ENCODE data around the gene IPPK. TPM values are rescaled to one million over a fixed set of nuclear protein-coding genes. Genes with fewer than 3 reads are reported as not detected.
"Not testable (repeated sequence)": the region's sequence is repeated elsewhere in the genome, so short reads cannot be mapped to it uniquely, and the experiment has no call there.

The IPPK gene
- total RNA-seq, 1 experiment from 2014 or later = 39.0 TPM

DNA sequence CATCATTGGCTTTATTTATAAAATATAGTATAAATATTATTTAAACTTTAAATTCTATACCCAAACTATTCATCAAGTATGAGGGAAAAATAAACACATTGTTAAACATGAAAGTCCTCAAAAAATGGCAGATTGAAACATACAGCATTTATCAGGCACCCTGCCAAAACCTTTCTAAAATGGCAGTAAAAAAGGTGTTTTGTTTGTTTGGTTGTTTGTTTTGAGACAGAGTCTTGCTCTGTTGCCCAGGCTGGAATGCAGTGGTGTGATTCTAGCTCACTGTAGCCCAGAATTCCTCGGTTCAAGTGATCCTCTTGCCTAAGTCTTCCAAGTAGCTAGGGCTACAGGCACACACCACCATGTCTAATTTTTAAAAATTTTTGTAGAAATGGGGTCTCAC, 74.0 kb downstream of the IPPK start:
- DNase-seq (ENCODE audit: low read depth) = no peak

DNA sequence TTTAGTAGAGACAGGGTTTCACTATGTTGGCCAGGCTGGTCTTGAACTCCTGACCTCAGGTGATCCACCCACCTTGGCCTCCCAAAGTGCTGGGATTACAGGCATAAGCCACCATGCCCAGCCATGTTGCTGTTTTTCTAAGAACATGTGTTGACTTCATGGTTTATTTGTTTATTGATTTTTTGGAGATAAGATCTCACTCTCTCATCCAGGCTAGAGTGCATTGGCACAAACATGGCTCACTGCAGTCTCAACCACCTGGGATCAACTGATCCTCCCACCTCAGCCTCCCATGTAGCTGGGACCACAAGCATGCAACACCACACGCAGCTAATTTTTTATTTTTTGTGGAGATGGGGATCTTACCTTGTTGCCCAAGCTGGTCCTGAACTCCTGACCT, 74.9 kb downstream of the IPPK start:
- DNase-seq (ENCODE audit: low read depth) = not testable (repeated sequence)

DNA sequence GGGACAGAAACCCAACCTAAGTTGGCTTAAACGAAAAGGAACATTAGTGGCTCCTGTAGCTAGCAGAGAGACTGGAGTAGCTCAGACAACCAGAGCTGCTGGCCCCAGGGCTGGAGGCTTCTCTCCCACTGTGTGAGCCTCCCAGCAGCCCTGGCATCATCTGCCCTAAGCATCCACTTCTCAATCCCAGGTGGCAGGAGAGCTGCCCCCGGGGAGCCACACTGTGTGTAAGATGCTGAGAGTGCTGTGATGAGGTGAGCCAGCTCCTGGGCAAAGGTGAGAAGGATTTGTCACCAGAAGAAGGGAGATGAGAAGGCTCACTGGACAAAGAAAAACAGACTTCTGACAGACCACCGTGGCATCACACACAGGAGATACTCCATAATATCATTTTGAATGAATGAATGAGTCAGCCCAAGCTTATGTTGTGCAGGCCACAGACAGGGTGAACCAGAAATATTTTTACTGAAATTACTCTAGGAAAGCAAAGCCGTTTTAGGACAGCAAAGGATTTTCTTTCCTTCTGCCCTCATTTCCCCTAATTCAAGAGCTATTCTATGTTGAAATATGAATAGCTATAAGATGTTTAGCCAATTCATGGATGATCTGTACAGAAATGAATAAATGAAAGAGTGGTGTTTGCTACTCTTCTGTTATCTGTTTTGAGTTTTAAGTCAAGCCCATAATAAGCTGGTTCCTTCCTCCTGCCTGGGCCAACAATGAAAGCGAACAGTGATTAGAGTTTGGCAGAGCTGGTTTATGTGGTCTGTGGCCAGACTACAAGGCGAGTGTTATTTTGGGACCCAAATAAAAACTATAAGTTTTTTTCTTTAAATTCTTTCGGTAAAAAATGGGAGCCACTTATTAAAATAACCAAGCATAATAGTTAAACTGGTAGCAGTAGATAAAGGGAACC, 76.7 kb downstream of the IPPK start:
- DNase-seq (ENCODE audit: low read depth) = no peak

DNA sequence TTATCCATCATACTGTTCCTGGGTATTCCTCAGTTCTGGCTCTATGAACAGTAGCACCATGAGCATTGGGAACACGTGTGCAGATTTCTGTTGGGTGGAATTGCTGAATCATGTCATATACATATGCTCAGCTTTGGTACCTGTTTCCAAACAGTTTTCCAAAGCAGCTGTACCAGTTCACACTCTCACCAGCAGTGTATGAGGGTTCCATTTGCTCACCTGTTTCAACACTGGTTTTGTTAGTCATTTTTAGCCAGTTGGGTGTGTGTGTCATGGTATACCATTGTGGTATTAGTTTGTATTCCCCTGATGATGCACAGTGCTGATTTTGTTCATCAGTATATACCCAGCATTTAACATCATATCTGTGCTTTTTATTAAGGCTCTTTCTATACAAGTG, 77.4 kb downstream of the IPPK start:
- no peak for DNase-seq (ENCODE audit: low read depth)

DNA sequence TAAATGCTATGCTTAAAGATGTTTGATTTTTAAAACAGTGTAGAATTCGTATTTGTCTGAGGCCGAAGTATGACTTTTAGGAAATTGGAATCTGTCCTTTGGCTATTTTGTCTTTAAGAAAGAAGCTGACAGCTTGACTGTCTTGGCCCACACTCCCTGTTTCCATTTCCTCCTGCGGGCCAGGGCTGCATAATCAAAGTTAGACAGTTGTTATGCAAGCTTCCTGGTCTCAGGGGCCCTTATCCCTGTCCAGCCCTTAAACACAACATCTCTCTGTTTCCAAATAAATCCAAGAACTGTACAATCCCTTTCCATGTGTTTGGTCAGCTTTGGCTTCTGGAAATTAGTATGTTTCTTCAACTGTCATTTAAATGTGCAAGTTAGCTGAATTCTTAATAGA, 79.6 kb downstream of the IPPK start:
- DNase-seq (ENCODE audit: low read depth) = no peak

DNA sequence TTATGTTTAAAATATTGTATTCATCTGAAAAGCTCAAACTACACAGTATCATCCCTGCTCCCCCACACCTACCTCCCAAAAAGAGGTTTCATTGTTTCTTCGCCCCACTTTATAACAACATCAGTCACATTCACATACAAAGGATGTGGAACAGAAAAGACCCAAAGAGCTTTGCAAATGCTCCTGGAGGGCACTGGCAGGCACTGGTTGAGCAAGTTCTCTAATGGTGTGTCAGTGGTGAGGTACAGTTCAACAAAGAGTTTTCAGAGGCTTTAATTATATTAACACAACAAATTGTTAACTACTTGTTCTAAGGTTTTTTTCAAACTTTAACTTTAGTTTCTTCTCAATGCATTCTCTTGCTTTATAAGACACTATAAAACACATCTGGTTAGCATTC, 80.0 kb downstream of the IPPK start:
- DNase-seq (ENCODE audit: low read depth) = no peak

DNA sequence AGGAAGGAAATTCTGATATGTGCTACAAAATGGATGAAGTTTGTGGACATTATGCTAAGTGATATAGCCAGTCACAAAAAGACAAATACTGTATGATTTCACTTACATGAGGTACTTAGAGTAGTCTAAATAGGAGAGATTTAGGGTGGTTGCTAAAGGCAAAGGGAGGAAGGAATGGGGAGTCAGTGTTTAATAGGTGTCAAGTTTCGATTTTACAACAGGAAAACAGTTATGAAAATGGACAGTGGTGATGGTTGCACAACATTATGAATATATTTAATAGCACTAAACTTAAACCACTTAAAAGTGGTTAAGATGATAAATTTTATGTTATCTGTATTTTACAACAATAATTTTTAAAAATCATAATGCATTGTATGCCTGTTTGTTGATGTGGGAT, 93.8 kb downstream of the IPPK start:
- DNase-seq (ENCODE audit: low read depth) = no peak

DNA sequence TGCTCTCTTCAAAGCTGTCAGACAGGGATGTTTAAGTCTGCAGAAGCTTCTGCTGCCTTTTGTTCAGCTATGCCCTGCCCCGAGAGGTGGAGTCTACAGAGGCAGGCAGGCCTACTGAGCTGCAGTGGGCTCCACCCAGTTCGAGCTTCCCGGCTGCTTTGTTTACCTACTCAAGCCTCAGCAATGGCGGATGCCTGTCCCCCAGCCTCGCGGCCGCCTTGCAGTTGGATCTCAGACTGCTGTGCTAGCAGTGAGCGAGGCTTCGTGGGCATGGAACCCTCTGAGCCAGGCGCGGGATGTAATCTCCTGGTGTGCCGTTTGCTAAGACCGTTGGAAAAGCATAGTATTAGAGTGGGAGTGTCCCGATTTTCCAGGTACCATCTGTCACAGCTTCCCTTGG, 96.3 kb downstream of the IPPK start:
- DNase-seq (ENCODE audit: low read depth) = not testable (repeated sequence)

DNA sequence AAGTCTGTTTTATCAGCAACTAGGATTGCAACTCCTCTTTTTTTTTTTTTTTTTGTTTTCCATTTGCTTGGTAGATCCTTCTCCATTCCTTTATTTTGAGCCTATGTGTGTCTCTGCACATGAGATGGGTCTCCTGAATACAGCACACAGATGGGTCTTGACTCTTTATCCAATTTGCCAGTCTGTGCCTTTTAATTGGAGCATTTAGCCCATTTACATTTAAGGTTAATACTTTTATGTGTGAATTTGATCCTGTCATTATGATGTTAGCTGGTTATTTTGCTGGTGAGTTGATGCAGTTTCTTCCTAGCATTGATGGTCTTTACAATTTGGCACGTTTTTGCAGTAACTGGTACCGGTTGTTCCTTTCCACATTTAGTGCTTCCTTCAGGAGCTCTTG, 98.1 kb downstream of the IPPK start:
- not testable (repeated sequence) for DNase-seq (ENCODE audit: low read depth)

DNA sequence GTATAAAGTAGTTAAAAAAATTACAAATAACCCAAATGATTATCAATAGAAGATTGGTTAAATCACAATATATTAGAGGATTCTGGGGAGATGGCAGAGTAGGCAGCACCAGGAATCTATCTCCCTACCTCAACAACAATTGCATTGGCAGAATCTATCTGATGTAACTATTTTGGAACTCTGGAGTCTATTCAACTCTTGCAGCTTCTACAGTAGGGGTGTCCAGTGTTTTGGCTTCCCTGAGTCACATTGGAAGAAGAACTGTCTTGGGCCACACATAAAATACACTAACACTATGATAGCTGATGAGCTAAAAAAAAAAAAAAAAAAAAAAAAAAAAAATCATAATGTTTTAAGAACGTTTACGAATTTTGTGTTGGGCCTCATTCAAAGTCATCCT, 104.9 kb downstream of the IPPK start:
- no peak for DNase-seq (ENCODE audit: low read depth)

DNA sequence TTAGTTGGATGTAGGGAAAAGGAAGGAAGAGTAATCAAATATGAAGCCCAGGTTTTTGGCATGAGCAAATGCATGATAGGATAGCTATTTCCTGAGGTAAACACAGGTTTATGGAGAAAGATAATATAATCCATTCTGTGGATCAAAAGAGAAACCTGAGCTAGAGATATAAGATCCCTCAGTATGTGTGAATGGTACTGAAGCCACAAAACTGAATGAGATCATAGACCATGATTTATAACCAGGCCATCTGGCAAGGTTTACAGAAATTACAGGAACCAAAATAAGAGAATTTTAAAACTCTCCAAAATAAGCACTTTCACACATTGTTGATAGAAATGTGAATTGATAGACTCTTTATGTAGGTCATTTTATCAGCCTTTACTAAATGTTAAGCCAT, 105.4 kb downstream of the IPPK start:
- DNase-seq (ENCODE audit: low read depth) = peak; percentile 55

Other genes starting within 250 kb of the IPPK start
- gene OMD, start 245.7 kb downstream of the IPPK start, total RNA-seq (2014; rRNA removed; shearing (Covaris generic)) = not detected in 2 replicates
- not detected in 2 replicates for gene ASPN, start 187.6 kb downstream of the IPPK start, total RNA-seq (2014; rRNA removed; shearing (Covaris generic))
- 0.15 and 0.17 TPM in 2 replicates for gene ECM2, start 134.1 kb downstream of the IPPK start, total RNA-seq (2014; rRNA removed; shearing (Covaris generic))
- 40.8 and 49.8 TPM in 2 replicates for gene BICD2, start 94.7 kb upstream of the IPPK start, total RNA-seq (2014; rRNA removed; shearing (Covaris generic))
- 7.5 and 10.0 TPM in 2 replicates for gene ZNF484, start 207.9 kb upstream of the IPPK start, total RNA-seq (2014; rRNA removed; shearing (Covaris generic))